ENCODE data around the gene PRKAB2.

DNA sequence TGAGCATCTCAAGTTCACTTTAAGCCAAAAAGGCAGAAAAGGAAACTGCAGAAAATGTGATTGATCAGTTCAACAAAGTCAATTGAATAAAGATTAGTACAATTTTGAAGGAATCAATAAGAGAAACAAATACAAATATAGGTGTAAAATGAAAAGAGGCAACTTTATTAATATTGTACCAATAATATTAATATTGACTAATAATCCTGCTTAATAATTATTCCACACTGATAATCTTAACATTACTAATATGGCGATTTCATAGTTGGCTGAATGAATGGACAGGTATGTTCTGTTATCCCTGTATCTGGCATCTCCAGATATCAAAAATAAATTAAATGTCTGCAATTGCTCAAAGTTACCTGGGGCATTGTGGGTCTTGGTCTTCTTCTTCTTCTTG, 61.8 kb downstream of the PRKAB2 start:
- TF ChIP-seq, protein P1, sequence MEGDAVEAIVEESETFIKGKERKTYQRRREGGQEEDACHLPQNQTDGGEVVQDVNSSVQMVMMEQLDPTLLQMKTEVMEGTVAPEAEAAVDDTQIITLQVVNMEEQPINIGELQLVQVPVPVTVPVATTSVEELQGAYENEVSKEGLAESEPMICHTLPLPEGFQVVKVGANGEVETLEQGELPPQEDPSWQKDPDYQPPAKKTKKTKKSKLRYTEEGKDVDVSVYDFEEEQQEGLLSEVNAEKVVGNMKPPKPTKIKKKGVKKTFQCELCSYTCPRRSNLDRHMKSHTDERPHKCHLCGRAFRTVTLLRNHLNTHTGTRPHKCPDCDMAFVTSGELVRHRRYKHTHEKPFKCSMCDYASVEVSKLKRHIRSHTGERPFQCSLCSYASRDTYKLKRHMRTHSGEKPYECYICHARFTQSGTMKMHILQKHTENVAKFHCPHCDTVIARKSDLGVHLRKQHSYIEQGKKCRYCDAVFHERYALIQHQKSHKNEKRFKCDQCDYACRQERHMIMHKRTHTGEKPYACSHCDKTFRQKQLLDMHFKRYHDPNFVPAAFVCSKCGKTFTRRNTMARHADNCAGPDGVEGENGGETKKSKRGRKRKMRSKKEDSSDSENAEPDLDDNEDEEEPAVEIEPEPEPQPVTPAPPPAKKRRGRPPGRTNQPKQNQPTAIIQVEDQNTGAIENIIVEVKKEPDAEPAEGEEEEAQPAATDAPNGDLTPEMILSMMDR (conservative IDR thresholded peaks at IDR 0.05): no peak
- no peak for TF ChIP-seq EZH2 (IDR thresholded peaks at IDR 0.05; ENCODE audit: low read depth)

Measured in PC-9 (cell line).